Measurements from ENCODE around the gene CST6. TPM values are rescaled to one million over a fixed set of nuclear protein-coding genes. Genes with fewer than 3 reads are reported as not detected.

CST6 gene
- total and polyA plus RNA-seq, 2 of the 13 experiments (the other 11 are each of a cell fraction or from before 2014, with no cell fraction given): not detected

GRCh38 chr11:66001942-66002647 lies 9.7 kb upstream of the CST6 start, which contains the start of the genes BANF1 and EIF1AD (continued):
- TF ChIP-seq TSC22D2 (CRISPR knock-in tag; IDR thresholded peaks at IDR 0.05; ENCODE audit: borderline replicate concordance) (0 out of 2 replicates have a peak, but pooled peaks have one; percentile 63), TOE1 (CRISPR knock-in tag; IDR thresholded peaks at IDR 0.05) (no peak), HNRNPH1 (optimal IDR thresholded peaks at IDR 0.05; ENCODE audit: low read depth, low read length) (no peak), TIGD3 (CRISPR knock-in tag; IDR thresholded peaks at IDR 0.05; ENCODE audit: borderline replicate concordance) (peak; percentile 33; the same call in 1 of the 2 replicates), ZNF564 (CRISPR knock-in tag; IDR thresholded peaks at IDR 0.05) (peak; percentile 78; the same call in 1 of the 2 replicates), ZNF746 (CRISPR knock-in tag; IDR thresholded peaks at IDR 0.05) (peak; percentile 37; the same call in 1 of the 2 replicates), ARID2 (CRISPR knock-in tag; IDR thresholded peaks at IDR 0.05; ENCODE audit: borderline replicate concordance) (no peak), KLF15 (CRISPR knock-in tag; IDR thresholded peaks at IDR 0.05; ENCODE audit: borderline replicate concordance) (no peak), FOXO1 (CRISPR knock-in tag; IDR thresholded peaks at IDR 0.05) (peak; percentile 77), KDM4B (CRISPR knock-in tag; IDR thresholded peaks at IDR 0.05) (peak; percentile 95; the same call in 1 of the 2 replicates), MIER2 (CRISPR knock-in tag; IDR thresholded peaks at IDR 0.05) (peak; percentile 72; the same call in 1 of the 2 replicates), SMARCE1 (IDR thresholded peaks at IDR 0.05; ENCODE audit: borderline replicate concordance) (no peak), JUNB (CRISPR knock-in tag; IDR thresholded peaks at IDR 0.05; ENCODE audit: borderline replicate concordance) (peak; percentile 60; the same call in 1 of the 2 replicates), ZNF451 (CRISPR knock-in tag; IDR thresholded peaks at IDR 0.05) (peak; percentile 85), ZNF660 (CRISPR knock-in tag; IDR thresholded peaks at IDR 0.05; ENCODE audit: borderline replicate concordance, low read depth) (no peak), ATF5 (CRISPR knock-in tag; IDR thresholded peaks at IDR 0.05; ENCODE audit: low read depth) (peak; percentile 70; the same call in 1 of the 2 replicates), LCORL (IDR thresholded peaks at IDR 0.05) (no peak), LCORL (CRISPR knock-in tag; IDR thresholded peaks at IDR 0.05) (peak; percentile 66), MXD1 (CRISPR knock-in tag; IDR thresholded peaks at IDR 0.05) (no peak), ARID5B (CRISPR knock-in tag; IDR thresholded peaks at IDR 0.05) (peak; percentile 67), ZNF724P (CRISPR knock-in tag; IDR thresholded peaks at IDR 0.05; ENCODE audit: borderline replicate concordance) (peak; percentile 76; the same call in 1 of the 2 replicates), ZGPAT (CRISPR knock-in tag; IDR thresholded peaks at IDR 0.05) (peak; percentile 92)

All from HepG2 (cell line).